Liver (tissue), 9 donors: ENCODE measurements around the gene GLYATL3. TPM values are rescaled to one million over a fixed set of nuclear protein-coding genes. Genes with fewer than 3 reads are reported as not detected.

Source experiments
- DNase-seq: peaks from one replicate; pipeline ENCODE4 v3.0.0-alpha.2; 2017; ENCODE audit warnings: low spot score
- H3K27ac ChIP-seq, 2 donors: one replicate each; pipeline ENCODE4 v1.7.0; 2013; ENCODE audit warnings: inconsistent platforms in 2 of 2, low read length in 2 of 2, control low read depth in 1 of 2, low read depth in 1 of 2, mild to moderate bottlenecking in 1 of 2
- H3K27me3 ChIP-seq, 4 donors: one replicate each; pipeline versions ENCODE4 v1.6.1 to v1.7.0; 2013; ENCODE audit warnings: low read length in 3 of 4, inconsistent platforms in 1 of 4, mild to moderate bottlenecking in 1 of 4, moderate library complexity in 1 of 4; ENCODE audit not compliant: control insufficient read depth in 4 of 4, insufficient read depth in 4 of 4
- H3K36me3 ChIP-seq, 4 donors: one replicate each; pipeline versions ENCODE4 v1.6.1 to v1.7.0; 2013; ENCODE audit warnings: low read length in 3 of 4, mild to moderate bottlenecking in 3 of 4, low read depth in 1 of 4, moderate library complexity in 1 of 4; ENCODE audit not compliant: control insufficient read depth in 4 of 4, insufficient read depth in 3 of 4
- H3K4me1 ChIP-seq, 4 donors: one replicate each; pipeline versions ENCODE4 v1.6.1 to v1.7.0; 2013; ENCODE audit warnings: low read length in 3 of 4, mild to moderate bottlenecking in 3 of 4, moderate library complexity in 1 of 4; ENCODE audit not compliant: control insufficient read depth in 4 of 4, insufficient read depth in 4 of 4
- H3K4me3 ChIP-seq, 3 donors: one replicate each; pipeline versions ENCODE4 v1.6.1 to v1.7.0; 2013; ENCODE audit warnings: low read length in 3 of 3, control low read depth in 1 of 3, low read depth in 1 of 3, mild to moderate bottlenecking in 1 of 3
- H3K9ac ChIP-seq, 2 donors: one replicate each; pipeline ENCODE4 v1.7.0; 2013; ENCODE audit warnings: low read length in 2 of 2, mild to moderate bottlenecking in 2 of 2, moderate library complexity in 2 of 2, control low read depth in 1 of 2, low read depth in 1 of 2
- H3K9me3 ChIP-seq, 4 donors: one replicate each; pipeline versions ENCODE4 v1.6.1 to v1.7.0; 2013; ENCODE audit warnings: low read length in 3 of 4; ENCODE audit not compliant: control insufficient read depth in 4 of 4
- ATF3 ChIP-seq: IDR thresholded peaks from 2 replicates; pipeline ENCODE4 v1.6.1; 2016; ENCODE audit warnings: antibody characterized with exemption
- CTCF ChIP-seq: fragments of 150-350 bp; IDR thresholded peaks from 2 replicates; pipeline ENCODE4 v1.5.1; 2017; ENCODE audit warnings: improper control_type of control experiment, low read depth, low read length; ENCODE audit not compliant: missing input control
- EGR1 ChIP-seq, 2 donors: IDR thresholded peaks; 2 replicates each; pipeline ENCODE4 v1.6.1; 2016 to 2018; ENCODE audit warnings: antibody characterized with exemption in 2 of 2, low read depth in 2 of 2
- FOXA1 ChIP-seq: IDR thresholded peaks from 2 replicates; pipeline ENCODE4 v1.6.1; 2016; ENCODE audit warnings: antibody characterized with exemption
- GABPA ChIP-seq, 2 donors: IDR thresholded peaks in 1 of 2; conservative IDR thresholded peaks in 1 of 2; 2 replicates each; pipeline ENCODE4 v1.6.1; 2016; ENCODE audit warnings: antibody characterized with exemption in 2 of 2, mild to moderate bottlenecking in 1 of 2, moderate library complexity in 1 of 2
- HNF4G ChIP-seq: IDR thresholded peaks from 2 replicates; pipeline ENCODE4 v1.6.1; 2016; ENCODE audit warnings: antibody characterized with exemption
- JUND ChIP-seq, 2 donors: IDR thresholded peaks; 2 replicates each; pipeline ENCODE4 v1.6.1; 2016; ENCODE audit warnings: antibody characterized with exemption in 2 of 2
- MAX ChIP-seq: IDR thresholded peaks from 2 replicates; pipeline ENCODE4 v1.6.1; 2016; ENCODE audit warnings: antibody characterized with exemption
- NR2F2 ChIP-seq: IDR thresholded peaks from 2 replicates; pipeline ENCODE4 v1.6.1; 2016; ENCODE audit warnings: antibody characterized with exemption
- RAD21 ChIP-seq, 2 donors: IDR thresholded peaks; 2 replicates each; pipeline ENCODE4 v1.6.1; 2016; ENCODE audit warnings: antibody characterized with exemption in 2 of 2, mild to moderate bottlenecking in 2 of 2
- REST ChIP-seq: IDR thresholded peaks from 2 replicates; pipeline ENCODE4 v1.6.1; 2016; ENCODE audit warnings: antibody characterized with exemption, mild to moderate bottlenecking
- RXRA ChIP-seq, 2 donors: IDR thresholded peaks; 2 replicates each; pipeline ENCODE4 v1.6.1; 2017 to 2018; ENCODE audit warnings: antibody characterized with exemption in 2 of 2, mild to moderate bottlenecking in 1 of 2
- YY1 ChIP-seq: IDR thresholded peaks from 2 replicates; pipeline ENCODE4 v1.6.1; 2016; ENCODE audit warnings: antibody characterized with exemption, mild to moderate bottlenecking
- ZBTB33 ChIP-seq: IDR thresholded peaks from 2 replicates; pipeline ENCODE4 v1.6.1; 2016; ENCODE audit warnings: antibody characterized with exemption
- WGBS: extraction: QIAGEN DNeasy Blood & Tissue Kit; methylation state at CpG from one replicate; pipeline ENCODE4 v1.1.7; 2013; 5-methylcytosine and 5-hydroxymethylcytosine counted together
- polyA plus RNA-seq, 2 donors: library from polyadenylated mRNA; stranded (reverse) in 1 of 2; unstranded in 1 of 2; fragments of 200-250 nt in 1 of 2; fragments of >200 nt in 1 of 2; fragmentation: Nextera tagmentation in 1 of 2; extraction: Ambion mirVana in 1 of 2; gene quantifications; one replicate each; pipeline versions ENCODE4 v1.2.1 to v1.2.3, GENCODE V29; 2013 to 2015
- total RNA-seq, 2 donors: library from RNA; depleted of rRNA; stranded (reverse); fragments of >200 nt; gene quantifications; one replicate each; pipeline ENCODE4 v1.2.3, GENCODE V29; 2014
- donor health status: healthy.
- donor health status: healthy.
- donor health status: healthy.
- donor health status: healthy.
- donor health status: healthy.

Gene GLYATL3
- total and polyA plus RNA-seq, 4 donors, result 0.09 TPM; not detected in 3

- 91% methylated on average over 5 of the region's 5 CpGs for WGBS
- no peak for DNase-seq
Measured at GRCh38 chr6:49563006-49563886, 63.5 kb downstream of the GLYATL3 start.

More at GRCh38 chr6:49563006-49563886, 63.5 kb downstream of the GLYATL3 start:
- H3K27me3 ChIP-seq, result no peaks in the 10 kb centered on the region
- no peaks in the 10 kb centered on the region for H3K36me3 ChIP-seq
- H3K4me3 ChIP-seq, result no peak overlapping the region
- H3K4me1 ChIP-seq, result peaks cover 0 to 1% (median under 1%) of the 10 kb centered on the region in 4 donors
- H3K9ac ChIP-seq, result no peak overlapping the region
- TF ChIP-seq NR2F2, result no peak
- no peak for TF ChIP-seq CTCF
- TF ChIP-seq FOXA1, result no peak
- TF ChIP-seq REST, result no peak
- no peak for TF ChIP-seq RXRA (IDR thresholded peaks at IDR 0.05)
- no peak for TF ChIP-seq ZBTB33
- TF ChIP-seq MAX, result no peak
- TF ChIP-seq GABPA (IDR thresholded peaks at IDR 0.05 in 1 of 2, conservative IDR thresholded peaks at IDR 0.05 in 1 of 2), result no peak
- no peak for TF ChIP-seq ATF3
- no peak for TF ChIP-seq HNF4G
- no peak for TF ChIP-seq RAD21 (IDR thresholded peaks at IDR 0.05)
- TF ChIP-seq YY1, result no peak
- no peak for TF ChIP-seq EGR1 (IDR thresholded peaks at IDR 0.05; ENCODE audit: low read depth in 2 of 2)
- no peak for TF ChIP-seq JUND (IDR thresholded peaks at IDR 0.05)
- no peak overlapping the region for H3K27ac ChIP-seq
- no peaks in the 10 kb centered on the region for H3K9me3 ChIP-seq
